HCT116 (cell line): ENCODE results near the gene CERCAM.

ENCODE experiments used
- ATF3 ChIP-seq: IDR thresholded peaks from 2 replicates; pipeline ENCODE4 v1.6.1; 2012
- CEBPB ChIP-seq: IDR thresholded peaks from 2 replicates; pipeline ENCODE4 v1.6.1; 2012; ENCODE audit warnings: low read depth
- CTCF ChIP-seq, 3 experiments: fragments of 200-600 bp in 1 of 3; sonication (generic) in 1 of 3; IDR thresholded peaks in 2 of 3; conservative IDR thresholded peaks in 1 of 3; 2 replicates each; pipeline ENCODE4 v1.5.1; 2012 to 2017; ENCODE audit warnings: low read depth in 2 of 3, low read length in 2 of 3, antibody characterized with exemption in 1 of 3, borderline replicate concordance in 1 of 3, control low read depth in 1 of 3, mild to moderate bottlenecking in 1 of 3, mixed read lengths in 1 of 3, mixed run types in 1 of 3, moderate library complexity in 1 of 3; ENCODE audit not compliant: insufficient read depth in 1 of 3
- ELF1 ChIP-seq: IDR thresholded peaks from 2 replicates; pipeline ENCODE4 v1.6.1; 2012; ENCODE audit warnings: low read depth, borderline replicate concordance
- EZH2phosphoT487 ChIP-seq: fragments of 200-600 bp; IDR thresholded peaks from 2 replicates; pipeline ENCODE4 v1.6.1; 2018; ENCODE audit warnings: antibody characterized with exemption, borderline replicate concordance
- POLR2A ChIP-seq: IDR thresholded peaks from 2 replicates; pipeline ENCODE4 v1.7.0; 2011; ENCODE audit warnings: borderline replicate concordance; ENCODE audit not compliant: insufficient read depth, insufficient read length; ENCODE audit errors: extremely low read depth
- POLR2AphosphoS5 ChIP-seq: IDR thresholded peaks from 2 replicates; pipeline ENCODE4 v1.6.1; 2011; ENCODE audit warnings: mild to moderate bottlenecking, low read depth, low read length, moderate library complexity
- REST ChIP-seq: IDR thresholded peaks from 2 replicates; pipeline ENCODE4 v1.6.1; 2012; ENCODE audit warnings: low read depth
- SP1 ChIP-seq: IDR thresholded peaks from 2 replicates; pipeline ENCODE4 v1.6.1; 2012; ENCODE audit warnings: low read depth
- TCF7L2 ChIP-seq: IDR thresholded peaks from 2 replicates; pipeline ENCODE4 v1.7.0; 2011; ENCODE audit warnings: borderline replicate concordance, inconsistent platforms; ENCODE audit not compliant: insufficient read depth, insufficient read length; ENCODE audit errors: extremely low read depth
- ZBTB33 ChIP-seq: IDR thresholded peaks from 2 replicates; pipeline ENCODE4 v1.6.1; 2011; ENCODE audit warnings: mild to moderate bottlenecking, low read length, moderate library complexity; ENCODE audit not compliant: insufficient replicate concordance; ENCODE audit errors: extremely low read depth

- no peak for TF ChIP-seq CTCF (IDR thresholded peaks at IDR 0.05 in 2 of 3, conservative IDR thresholded peaks at IDR 0.05 in 1 of 3; ENCODE audit: borderline replicate concordance in 1 of 3, insufficient read depth in 1 of 3, low read depth in 2 of 3, low read length in 2 of 3)
- no peak for TF ChIP-seq POLR2AphosphoS5
- TF ChIP-seq ATF3, result no peak
- no peak for TF ChIP-seq CEBPB
- no peak for TF ChIP-seq TCF7L2
- no peak for TF ChIP-seq ZBTB33
- TF ChIP-seq POLR2A, result no peak
- no peak for TF ChIP-seq REST
- TF ChIP-seq SP1, result no peak
- TF ChIP-seq EZH2phosphoT487, result no peak
- TF ChIP-seq ELF1, result no peak
These were observed 32.5 kb upstream of the CERCAM start for GRCh38 chr9:128388150-128388549.
